OCI-LY1 (cell line): ENCODE measurements around the gene SNPH.

Experiments
- H2AFZ ChIP-seq: fragments of 200-600 bp; sonication (generic), shearing (Covaris generic); 2 replicates; pipeline ENCODE4 v1.6.0; 2014; ENCODE audit warnings: antibody characterized with exemption, mild to moderate bottlenecking, low read length
- H3F3A ChIP-seq: fragments of 200-600 bp; sonication (generic), shearing (Covaris generic); 2 replicates; pipeline ENCODE4 v1.6.0; 2014; ENCODE audit warnings: mild to moderate bottlenecking, antibody characterized with exemption, low read length, moderate library complexity; ENCODE audit not compliant: insufficient read depth
- H3K27ac ChIP-seq: fragments of 200-600 bp; sonication (generic); 2 replicates; pipeline ENCODE4 v1.5.1; 2014; ENCODE audit warnings: low read length, mixed run types, mild to moderate bottlenecking, low read depth; ENCODE audit not compliant: poor library complexity, severe bottlenecking
- H3K27me3 ChIP-seq: fragments of 200-600 bp; sonication (generic); 2 replicates; pipeline ENCODE4 v1.6.0; 2014; ENCODE audit warnings: antibody characterized with exemption, mild to moderate bottlenecking, low read length, moderate library complexity; ENCODE audit not compliant: insufficient read depth
- H3K36me3 ChIP-seq: fragments of 200-600 bp; sonication (generic); 2 replicates; pipeline ENCODE4 v1.6.1; 2014; ENCODE audit warnings: mild to moderate bottlenecking, antibody characterized with exemption, low read length, moderate library complexity, mixed read lengths; ENCODE audit not compliant: insufficient read depth
- H3K4me1 ChIP-seq: fragments of 200-600 bp; sonication (generic); 2 replicates; pipeline ENCODE4 v1.5.1; 2014; ENCODE audit warnings: mild to moderate bottlenecking, low read length, moderate library complexity; ENCODE audit not compliant: insufficient read depth, severe bottlenecking
- H3K4me2 ChIP-seq: fragments of 200-600 bp; sonication (generic), shearing (Covaris generic); 2 replicates; pipeline ENCODE4 v1.6.1; 2014; ENCODE audit warnings: low read length
- H3K4me3 ChIP-seq: fragments of 200-600 bp; sonication (generic); 2 replicates; pipeline ENCODE4 v1.5.1; 2014; ENCODE audit warnings: low read length, low read depth, mild to moderate bottlenecking, mixed read lengths; ENCODE audit not compliant: poor library complexity, severe bottlenecking
- H3K79me2 ChIP-seq: fragments of 200-600 bp; shearing (Covaris generic); 2 replicates; pipeline ENCODE4 v1.6.1; 2016; ENCODE audit warnings: mixed run types, low read length, mixed read lengths; ENCODE audit not compliant: insufficient read depth
- H3K9ac ChIP-seq: fragments of 200-600 bp; sonication (generic), shearing (Covaris generic); 2 replicates; pipeline ENCODE4 v1.6.1; 2014; ENCODE audit warnings: mild to moderate bottlenecking, low read length, mixed read lengths
- H3K9me2 ChIP-seq: fragments of 200-600 bp; sonication (generic), shearing (Covaris generic); 2 replicates; pipeline ENCODE4 v1.6.1; 2014; ENCODE audit warnings: low read depth, mild to moderate bottlenecking, low read length, mixed read lengths
- H3K9me3 ChIP-seq: fragments of 200-600 bp; shearing (Covaris generic); 2 replicates; pipeline ENCODE4 v1.6.1; 2014; ENCODE audit warnings: low read length, mixed read lengths
- H4K20me1 ChIP-seq: fragments of 200-600 bp; sonication (generic), shearing (Covaris generic); 2 replicates; pipeline ENCODE4 v1.6.0; 2016; ENCODE audit warnings: mild to moderate bottlenecking, low read length; ENCODE audit not compliant: insufficient read depth
- CTCF ChIP-seq: fragments of 200-600 bp; sonication (generic), shearing (Covaris generic); IDR thresholded peaks from 2 replicates; pipeline ENCODE4 v1.5.1; 2017; ENCODE audit warnings: mild to moderate bottlenecking, antibody characterized with exemption, low read length, moderate library complexity, mixed read lengths
- EZH2 ChIP-seq: fragments of 200-600 bp; sonication (generic), shearing (Covaris generic); IDR thresholded peaks from 2 replicates; pipeline ENCODE4 v1.8.0; 2017; ENCODE audit warnings: borderline replicate concordance, mixed run types, mild to moderate bottlenecking, antibody characterized with exemption, low read length, moderate library complexity, mixed read lengths

The SNPH gene

GRCh38 chr20:1306316-1307135, 40.4 kb downstream of the SNPH start:
- no peak for TF ChIP-seq EZH2
- TF ChIP-seq CTCF = no peak
- H3K79me2 ChIP-seq = no peaks in the 10 kb centered on the region
- no peak overlapping the region for H3K9ac ChIP-seq
- H3K27ac ChIP-seq = no peak overlapping the region
- H4K20me1 ChIP-seq = no peaks in the 10 kb centered on the region
- no peak overlapping the region for H3K4me2 ChIP-seq
- H3K36me3 ChIP-seq = no peaks in the 10 kb centered on the region
- no peak overlapping the region for H2AFZ ChIP-seq
- H3K27me3 ChIP-seq = peaks cover 5% of the 10 kb centered on the region; the same call in 1 of the 2 replicates
- H3K9me3 ChIP-seq = no peaks in the 10 kb centered on the region
- H3F3A ChIP-seq = no peaks in the 10 kb centered on the region
- no peaks in the 10 kb centered on the region for H3K9me2 ChIP-seq
- no peak overlapping the region for H3K4me3 ChIP-seq
- no peaks in the 10 kb centered on the region for H3K4me1 ChIP-seq

GRCh38 chr20:1307171-1307570, 41.1 kb downstream of the SNPH start:
- Histone ChIP-seq H2AFZ (no peak overlapping the region), H3K4me2 (no peak overlapping the region), H3K9ac (no peak overlapping the region), H3K27ac (no peak overlapping the region), H3K79me2 (no peaks in the 10 kb centered on the region), H3F3A (no peaks in the 10 kb centered on the region), H3K9me2 (no peaks in the 10 kb centered on the region), H3K36me3 (no peaks in the 10 kb centered on the region), H3K4me1 (no peaks in the 10 kb centered on the region), H4K20me1 (no peaks in the 10 kb centered on the region), H3K27me3 (peaks cover 5% of the 10 kb centered on the region; the same call in 1 of the 2 replicates), H3K4me3 (no peak overlapping the region), H3K9me3 (no peaks in the 10 kb centered on the region)
- no peak for TF ChIP-seq CTCF

GRCh38 chr20:1307571-1307971, 41.5 kb downstream of the SNPH start:
- no peak overlapping the region for H2AFZ ChIP-seq
- H3K27me3 ChIP-seq = peaks cover 5% of the 10 kb centered on the region; the same call in 1 of the 2 replicates
- H3K9me2 ChIP-seq = no peaks in the 10 kb centered on the region
- no peaks in the 10 kb centered on the region for H3K9me3 ChIP-seq
- H3K4me2 ChIP-seq = no peak overlapping the region
- no peaks in the 10 kb centered on the region for H3K4me1 ChIP-seq
- no peak overlapping the region for H3K9ac ChIP-seq
- H3K27ac ChIP-seq = no peak overlapping the region
- H3K36me3 ChIP-seq = no peaks in the 10 kb centered on the region
- no peaks in the 10 kb centered on the region for H3K79me2 ChIP-seq
- no peak for TF ChIP-seq EZH2
- no peak for TF ChIP-seq CTCF
- H3K4me3 ChIP-seq = no peak overlapping the region
- no peaks in the 10 kb centered on the region for H4K20me1 ChIP-seq
- H3F3A ChIP-seq = no peaks in the 10 kb centered on the region
